IPS DF 19.7 (cell line): ENCODE results near the gene SLC25A38.

Experiments used
- DNase-seq: peaks from one replicate; pipeline ENCODE4 v3.0.0-alpha.2; 2013; ENCODE audit warnings: low read depth, low spot score

The SLC25A38 gene

DNA sequence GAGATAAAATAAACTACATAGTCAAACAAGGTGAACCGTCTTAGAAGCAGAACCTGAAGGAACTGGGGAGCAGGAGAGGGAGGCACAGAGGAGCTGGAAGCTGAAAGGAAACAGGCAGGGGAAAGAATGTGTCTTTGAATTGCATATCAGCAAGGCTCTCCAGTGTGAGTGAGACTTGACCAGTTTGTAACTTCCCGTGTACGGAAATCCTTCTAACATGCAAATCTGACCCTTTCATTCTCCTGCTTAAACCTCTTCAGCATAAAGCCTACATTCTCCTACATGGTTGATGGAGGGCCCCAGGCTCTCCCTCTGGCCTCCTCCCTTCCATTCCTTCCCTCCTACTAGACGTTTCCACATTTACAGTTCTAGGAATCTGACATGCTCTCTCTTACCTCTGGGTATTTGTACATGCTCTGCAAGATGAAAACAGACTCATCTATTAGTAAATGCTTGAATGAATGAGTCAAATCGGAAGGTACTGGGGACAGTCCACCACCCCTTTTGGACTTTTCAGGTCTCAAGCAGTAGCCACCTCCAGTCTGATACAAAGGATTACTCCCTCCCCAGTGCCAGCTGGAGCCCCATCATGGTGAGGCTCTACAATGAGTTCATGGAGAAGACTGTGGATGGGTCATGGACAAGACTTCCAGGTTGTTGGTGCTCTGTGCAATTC lies 6.1 kb upstream of the SLC25A38 start:
- DNase-seq = peak; percentile 23

DNA sequence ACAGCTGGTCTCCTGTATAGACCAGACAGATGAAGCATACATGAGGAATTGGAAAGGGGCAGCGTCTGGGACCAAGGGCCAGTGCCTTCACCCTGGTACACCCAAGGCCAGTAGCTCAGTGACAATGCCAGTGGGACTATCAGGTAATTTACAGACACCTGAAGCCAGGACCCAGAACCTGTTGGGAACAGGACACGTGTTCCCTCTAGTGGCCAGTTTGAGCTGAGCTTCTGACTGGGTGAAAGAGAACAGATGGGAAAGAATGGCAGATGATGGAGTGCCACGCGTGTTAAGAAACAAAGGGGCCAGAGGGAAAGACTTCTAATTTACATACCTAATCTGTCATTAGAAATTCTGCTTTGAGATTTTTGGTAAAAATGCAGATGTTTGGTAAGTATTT lies 5.1 kb upstream of the SLC25A38 start:
- DNase-seq = peak; percentile 67

DNA sequence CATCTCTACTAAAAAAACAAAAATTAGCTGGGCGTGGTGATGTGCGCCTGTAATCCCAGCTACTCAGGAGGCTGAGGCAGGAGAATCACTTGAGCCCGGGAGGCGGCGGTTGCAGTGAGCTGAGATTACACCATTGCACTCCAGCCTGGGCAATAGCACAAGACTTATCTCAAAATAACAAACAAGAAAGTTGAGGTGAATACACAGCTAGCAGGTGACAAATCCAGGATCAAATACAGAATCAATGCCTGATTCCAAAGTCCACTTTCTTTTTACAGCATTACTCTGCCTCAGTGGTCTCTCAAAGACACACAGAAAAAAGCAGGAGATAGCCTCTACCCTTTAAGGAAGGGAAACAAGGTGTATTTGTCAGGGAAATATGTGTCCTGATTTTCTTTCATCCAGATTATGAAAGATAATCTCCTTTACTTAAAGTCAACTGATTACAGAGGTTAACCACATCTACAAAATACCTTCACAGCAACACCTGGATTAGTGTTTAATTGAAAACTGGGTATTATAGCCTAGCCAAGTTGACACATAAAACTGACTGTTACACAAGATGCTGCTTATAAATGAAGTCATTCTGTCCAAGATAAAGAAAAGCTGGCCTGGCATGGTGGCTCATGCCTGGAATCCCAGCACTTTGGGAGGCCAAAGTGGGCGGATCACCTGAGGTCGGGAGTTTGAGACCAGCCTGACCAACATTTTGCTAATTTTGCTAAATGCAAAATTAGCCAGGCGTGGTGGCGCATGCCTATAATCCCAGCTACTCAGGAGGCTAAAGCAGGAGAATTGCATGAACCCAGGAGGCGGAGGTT lies 4.0 kb upstream of the SLC25A38 start:
- DNase-seq = no peak

- no peak for DNase-seq
Observed at GRCh38 chr3:39379778-39380155, 3.4 kb upstream of the SLC25A38 start.

DNA sequence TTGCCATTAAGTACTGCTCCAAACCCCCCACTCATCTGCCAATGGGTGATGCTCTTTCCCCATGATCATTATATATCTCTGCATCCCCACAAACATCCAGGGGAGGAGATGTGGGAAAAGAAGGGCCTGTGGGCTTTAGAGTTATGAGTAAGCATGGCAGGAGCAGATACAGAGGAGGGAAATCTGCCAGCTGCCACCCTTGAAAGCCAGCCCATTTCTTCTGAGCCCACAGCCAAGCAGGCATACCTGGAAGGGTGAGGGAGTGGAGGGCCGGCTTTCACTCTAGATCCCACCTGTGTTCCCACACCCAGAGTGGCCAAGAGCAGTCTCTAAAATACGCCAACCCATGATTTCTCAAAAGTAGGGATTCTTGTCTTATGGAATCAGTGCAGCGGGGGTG lies 1.7 kb upstream of the SLC25A38 start:
- DNase-seq = no peak

DNA sequence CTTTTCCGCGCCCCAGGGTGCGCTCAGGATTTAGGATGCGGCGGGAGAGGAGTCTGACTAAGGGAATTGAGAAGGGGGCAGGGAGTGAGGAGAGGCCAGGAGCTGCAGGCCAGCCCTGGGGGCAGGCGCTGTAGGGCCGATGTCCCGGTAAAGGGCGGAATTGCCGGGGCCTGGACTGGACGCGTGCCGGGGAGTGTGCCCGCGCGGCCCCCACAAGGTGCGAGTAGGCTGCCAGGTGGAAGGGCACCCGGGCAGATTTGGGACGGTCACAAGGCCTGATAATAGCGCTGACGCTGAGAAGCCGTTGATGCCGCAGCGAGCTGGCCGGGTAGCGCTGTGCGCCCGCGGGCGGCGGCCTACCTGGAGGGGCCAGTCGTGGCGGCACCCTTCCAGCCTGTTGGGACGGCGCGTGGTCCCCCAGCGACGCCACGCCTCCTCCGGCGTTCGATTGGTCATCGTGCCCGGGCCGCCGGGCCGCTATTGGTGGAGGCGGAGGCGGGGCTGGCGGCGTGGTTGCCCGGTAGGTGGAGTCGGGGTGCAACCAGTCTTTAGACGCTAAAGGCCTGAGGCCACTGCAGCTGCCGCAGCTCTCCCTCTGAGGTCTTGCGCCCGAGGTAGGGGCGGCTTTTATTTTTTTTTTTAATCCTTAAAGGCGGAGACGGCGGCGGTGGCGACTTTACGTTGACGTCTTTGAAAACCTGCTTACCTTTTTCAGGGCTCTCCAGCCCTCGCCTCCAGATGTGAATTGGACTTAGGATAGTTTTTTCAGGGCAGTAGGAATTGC lies 903 bp downstream of the SLC25A38 start:
- peak; percentile 67 for DNase-seq

GRCh38 chr3:39384665-39385000 lies 1.5 kb downstream of the SLC25A38 start:
- no peak for DNase-seq

- DNase-seq = no peak
Observed at GRCh38 chr3:39385456-39386090, 2.4 kb downstream of the SLC25A38 start.

GRCh38 chr3:39386318-39386717 lies 3.1 kb downstream of the SLC25A38 start:
- DNase-seq = no peak

GRCh38 chr3:39387411-39387975 lies 4.3 kb downstream of the SLC25A38 start:
- no peak for DNase-seq

- DNase-seq = no peak
Observed at GRCh38 chr3:39388153-39388552, 5.0 kb downstream of the SLC25A38 start.

- DNase-seq = no peak
Observed at GRCh38 chr3:39388741-39389248, 5.6 kb downstream of the SLC25A38 start.

DNA sequence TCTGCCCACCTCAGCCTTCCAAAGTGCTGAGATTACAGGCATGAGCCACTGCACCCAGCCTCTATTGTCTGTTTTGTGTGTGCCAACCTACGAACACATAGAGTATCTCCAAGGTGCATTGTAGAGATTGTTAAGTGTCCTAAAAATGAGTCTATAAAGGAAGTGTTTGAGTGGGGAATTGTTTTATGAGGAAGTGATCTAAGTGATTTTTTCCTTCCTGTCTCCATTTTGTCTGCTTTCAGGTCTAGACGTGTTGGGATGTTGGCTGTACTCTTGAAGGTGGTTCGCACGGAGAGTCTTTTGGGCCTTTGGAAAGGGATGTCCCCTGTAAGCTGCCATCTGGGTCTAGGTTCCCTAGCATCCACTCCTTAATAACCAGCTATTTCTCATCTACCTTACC lies 7.0 kb downstream of the SLC25A38 start:
- no peak for DNase-seq

DNA sequence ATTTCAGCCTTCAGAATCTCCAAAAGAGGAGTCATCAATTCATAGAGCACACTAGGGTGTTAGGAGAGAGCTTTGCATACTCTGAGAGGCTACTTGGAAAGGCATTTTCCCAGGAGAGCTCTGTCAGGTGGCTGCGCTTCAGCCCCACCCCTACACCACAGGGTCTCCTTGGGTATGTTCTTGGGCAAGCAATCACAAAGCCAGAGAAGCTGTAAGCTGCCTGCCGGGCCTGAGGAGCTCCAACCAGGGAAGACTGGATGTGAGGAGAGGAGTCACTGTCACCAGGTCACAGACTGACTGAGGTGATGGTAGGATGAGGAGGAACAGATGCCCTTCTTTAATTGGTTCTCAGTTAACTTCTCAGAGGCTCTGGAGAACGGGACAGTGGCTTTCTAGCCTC lies 13.5 kb downstream of the SLC25A38 start:
- no peak for DNase-seq

DNA sequence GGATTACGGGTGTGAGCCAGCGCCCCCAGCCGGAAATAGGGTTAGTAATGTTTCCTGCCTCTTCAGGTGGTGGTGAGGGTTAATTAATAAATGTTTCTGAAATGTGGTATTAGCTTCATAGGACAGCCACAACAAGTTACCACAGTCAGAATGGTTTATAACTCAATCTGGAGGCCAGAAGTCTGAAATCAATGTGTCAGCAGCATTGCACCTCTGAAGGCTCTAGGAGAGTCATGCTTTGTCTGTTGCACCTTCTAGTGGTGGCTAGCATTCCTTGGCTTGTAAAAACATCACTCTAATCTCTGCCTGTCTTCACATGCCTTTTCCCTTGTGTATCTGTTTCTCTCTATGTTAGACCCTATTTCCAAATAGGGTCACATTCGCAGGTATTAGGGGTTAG lies 15.5 kb downstream of the SLC25A38 start:
- DNase-seq = no peak

- no peak for DNase-seq
Observed at GRCh38 chr3:39401983-39402382, 18.8 kb downstream of the SLC25A38 start.

GRCh38 chr3:39404943-39405686 lies 21.9 kb downstream of the SLC25A38 start:
- peak; percentile 83 for DNase-seq

- DNase-seq = no peak
Observed at GRCh38 chr3:39405687-39406367, 22.7 kb downstream of the SLC25A38 start.

GRCh38 chr3:39406368-39407258 lies 23.4 kb downstream of the SLC25A38 start, which contains the start of gene RPSA:
Gene RPSA (plus strand): TSS chr3:39406720. CDS start chr3:39407654, 934 bp downstream.
- DNase-seq = peak; percentile 95
